HEK293 (cell line): ENCODE data around the gene SH3RF1.

Experiments used
- GLI2 ChIP-seq: fragments of 450-650 bp; formaldehyde crosslinking; IDR thresholded peaks from 2 replicates; pipeline ENCODE4; 2017; ENCODE audit warnings: missing biosample characterization, missing genetic modification characterization, low read depth, borderline replicate concordance
- KLF16 ChIP-seq: fragments of 450-650 bp; formaldehyde crosslinking; IDR thresholded peaks from 2 replicates; pipeline ENCODE4 v1.5.1; 2017; ENCODE audit warnings: missing biosample characterization, missing genetic modification characterization
- MEIS1 ChIP-seq: sonication (generic); formaldehyde crosslinking; IDR thresholded peaks from 2 replicates; pipeline ENCODE4 v1.8.1; 2022; ENCODE audit warnings: missing genetic modification reagents, mild to moderate bottlenecking, borderline replicate concordance
- PRDM1 ChIP-seq: fragments of 450-650 bp; formaldehyde crosslinking; IDR thresholded peaks from 2 replicates; pipeline ENCODE4; 2016; ENCODE audit warnings: missing biosample characterization, missing genetic modification characterization
- PRDM4 ChIP-seq: fragments of 450-650 bp; formaldehyde crosslinking; IDR thresholded peaks from 2 replicates; pipeline ENCODE4 v1.5.1; 2017; ENCODE audit warnings: missing biosample characterization, missing genetic modification characterization
- SP3 ChIP-seq: fragments of 450-650 bp; formaldehyde crosslinking; IDR thresholded peaks from 2 replicates; pipeline ENCODE4 v1.5.1; 2016; ENCODE audit warnings: missing biosample characterization, missing genetic modification characterization
- TCF7L2 ChIP-seq: IDR thresholded peaks from 2 replicates; pipeline ENCODE4 v1.6.1; 2011; ENCODE audit warnings: low read depth, mild to moderate bottlenecking, inconsistent platforms, low read length, moderate library complexity, borderline replicate concordance
- YY2 ChIP-seq: fragments of 450-650 bp; formaldehyde crosslinking; IDR thresholded peaks from 2 replicates; pipeline ENCODE4 v1.5.1; 2016; ENCODE audit warnings: missing biosample characterization, missing genetic modification characterization
- ZBTB7A ChIP-seq: fragments of 450-650 bp; formaldehyde crosslinking; IDR thresholded peaks from 2 replicates; pipeline ENCODE4 v1.5.1; 2016; ENCODE audit warnings: low read depth, missing biosample characterization, missing genetic modification characterization
- ZEB2 ChIP-seq: fragments of 450-650 bp; formaldehyde crosslinking; IDR thresholded peaks from 2 replicates; pipeline ENCODE4 v1.5.1; 2016; ENCODE audit warnings: missing biosample characterization, missing genetic modification characterization
- ZFP37 ChIP-seq: fragments of 450-650 bp; formaldehyde crosslinking; IDR thresholded peaks from 2 replicates; pipeline ENCODE4 v1.5.1; 2016; ENCODE audit warnings: missing biosample characterization, missing genetic modification characterization
- ZNF112 ChIP-seq: fragments of 450-650 bp; formaldehyde crosslinking; IDR thresholded peaks from 2 replicates; pipeline ENCODE4 v1.5.0; 2017; ENCODE audit warnings: missing biosample characterization, missing genetic modification characterization
- ZNF114 ChIP-seq: fragments of 450-650 bp; formaldehyde crosslinking; IDR thresholded peaks from 2 replicates; pipeline ENCODE4 v1.5.0; 2017; ENCODE audit warnings: missing biosample characterization, missing genetic modification characterization
- ZNF19 ChIP-seq: fragments of 450-650 bp; formaldehyde crosslinking; IDR thresholded peaks from 2 replicates; pipeline ENCODE4; 2016; ENCODE audit warnings: missing biosample characterization, missing genetic modification characterization, low read depth
- ZNF202 ChIP-seq: fragments of 450-650 bp; formaldehyde crosslinking; IDR thresholded peaks from 2 replicates; pipeline ENCODE4 v1.5.1; 2016; ENCODE audit warnings: missing biosample characterization, missing genetic modification characterization, borderline replicate concordance
- ZNF280D ChIP-seq: fragments of 450-650 bp; formaldehyde crosslinking; IDR thresholded peaks from 2 replicates; pipeline ENCODE4 v1.5.1; 2016; ENCODE audit warnings: missing biosample characterization, missing genetic modification characterization
- ZNF416 ChIP-seq: fragments of 450-650 bp; formaldehyde crosslinking; IDR thresholded peaks from 2 replicates; pipeline ENCODE4 v1.5.1; 2016; ENCODE audit warnings: missing biosample characterization, missing genetic modification characterization
- ZNF513 ChIP-seq: fragments of 450-650 bp; IDR thresholded peaks from 2 replicates; pipeline ENCODE4 v1.5.1; 2018; ENCODE audit warnings: missing biosample characterization, missing genetic modification characterization
- ZNF555 ChIP-seq: fragments of 450-650 bp; formaldehyde crosslinking; conservative IDR thresholded peaks from 2 replicates; pipeline ENCODE4 v1.5.1; 2017; ENCODE audit warnings: missing biosample characterization, mild to moderate bottlenecking, missing genetic modification characterization, inconsistent platforms
- ZNF585B ChIP-seq: fragments of 450-650 bp; formaldehyde crosslinking; IDR thresholded peaks from 2 replicates; pipeline ENCODE4 v1.5.1; 2016; ENCODE audit warnings: missing biosample characterization, missing genetic modification characterization
- ZNF777 ChIP-seq: fragments of 450-650 bp; formaldehyde crosslinking; IDR thresholded peaks from 2 replicates; pipeline ENCODE4 v1.5.1; 2017; ENCODE audit warnings: missing biosample characterization, missing genetic modification characterization, borderline replicate concordance
- ZNF830 ChIP-seq: fragments of 450-650 bp; IDR thresholded peaks from 2 replicates; pipeline ENCODE4 v1.5.0; 2018; ENCODE audit warnings: missing biosample characterization, missing genetic modification characterization, low read depth, mild to moderate bottlenecking, moderate library complexity
- ZNF843 ChIP-seq: fragments of 450-650 bp; formaldehyde crosslinking; IDR thresholded peaks from 2 replicates; pipeline ENCODE4 v1.5.1; 2016; ENCODE audit warnings: missing biosample characterization, missing genetic modification characterization
- TF ChIP-seq, protein P1 (sequence below): fragments of 450-650 bp; formaldehyde crosslinking; IDR thresholded peaks from 2 replicates; pipeline ENCODE4 v1.5.1; 2016; ENCODE audit warnings: missing biosample characterization, missing genetic modification characterization
- TF ChIP-seq, protein P2 (sequence below): fragments of 450-650 bp; formaldehyde crosslinking; IDR thresholded peaks from 2 replicates; pipeline ENCODE4 v1.5.1; 2016; ENCODE audit warnings: missing biosample characterization, missing genetic modification characterization
- TF ChIP-seq, protein P3 (sequence below): fragments of 450-650 bp; formaldehyde crosslinking; IDR thresholded peaks from 2 replicates; pipeline ENCODE4 v1.5.1; 2016; ENCODE audit warnings: missing biosample characterization, missing genetic modification characterization

The SH3RF1 gene

DNA sequence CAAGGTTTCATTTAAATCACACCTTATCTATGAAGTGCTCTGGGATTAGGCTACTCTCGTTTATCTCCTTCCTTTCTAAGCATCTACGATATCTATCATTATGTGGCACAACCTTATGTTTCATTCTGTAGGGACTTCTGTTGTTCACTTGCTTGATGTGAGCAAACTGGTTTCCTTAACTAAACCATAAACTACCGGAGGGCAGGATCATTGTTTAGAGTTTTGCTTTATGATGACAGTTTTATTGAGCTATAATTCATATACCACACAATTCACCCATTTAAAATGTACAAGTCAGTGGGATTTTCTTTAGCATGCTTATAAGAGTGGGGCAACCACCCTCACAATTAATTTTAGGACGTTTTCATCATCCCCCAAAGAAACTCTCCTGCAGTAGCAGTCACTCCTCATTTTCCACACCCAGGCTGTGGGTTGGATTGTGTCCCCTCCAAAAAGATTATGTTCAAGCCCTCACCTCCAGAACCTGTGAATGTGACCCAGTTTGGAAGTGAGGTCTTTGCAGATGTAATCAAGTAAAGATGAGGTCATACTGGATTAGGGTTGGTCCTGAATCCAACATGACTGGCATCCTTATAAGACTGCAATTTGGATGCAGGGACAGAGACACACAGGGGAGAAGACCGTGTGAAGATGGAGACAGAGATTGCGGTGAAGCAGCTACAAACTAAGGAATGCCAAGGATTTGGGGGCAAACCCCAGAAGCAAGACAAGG is 42.1 kb upstream of the SH3RF1 start (continued):
- TF ChIP-seq GLI2 (tag by site-specific recombination) (0 out of 2 replicates have a peak, but pooled peaks have one; percentile 44), ZNF280D (no peak), ZNF555 (tag by site-specific recombination) (no peak), ZNF830 (tag by site-specific recombination) (no peak), PRDM4 (tag by site-specific recombination) (peak; percentile 96), ZNF777 (no peak), MEIS1 (CRISPR knock-in tag) (no peak), ZNF202 (tag by site-specific recombination) (no peak), ZNF114 (tag by site-specific recombination) (no peak), KLF16 (tag by site-specific recombination) (no peak), ZNF416 (no peak), PRDM1 (tag by site-specific recombination) (no peak), ZBTB7A (tag by site-specific recombination) (no peak), ZNF585B (tag by site-specific recombination) (no peak), SP3 (tag by site-specific recombination) (no peak), ZNF19 (tag by site-specific recombination) (no peak), ZFP37 (tag by site-specific recombination) (no peak), ZNF843 (tag by site-specific recombination) (peak; percentile 95), TCF7L2 (peak; percentile 75; the same call in 1 of the 2 replicates), ZNF112 (no peak), ZEB2 (tag by site-specific recombination) (peak; percentile 68; the same call in 1 of the 2 replicates), ZNF513 (0 out of 2 replicates have a peak, but pooled peaks have one; percentile 9), YY2 (tag by site-specific recombination) (no peak)
- TF ChIP-seq, protein P1, sequence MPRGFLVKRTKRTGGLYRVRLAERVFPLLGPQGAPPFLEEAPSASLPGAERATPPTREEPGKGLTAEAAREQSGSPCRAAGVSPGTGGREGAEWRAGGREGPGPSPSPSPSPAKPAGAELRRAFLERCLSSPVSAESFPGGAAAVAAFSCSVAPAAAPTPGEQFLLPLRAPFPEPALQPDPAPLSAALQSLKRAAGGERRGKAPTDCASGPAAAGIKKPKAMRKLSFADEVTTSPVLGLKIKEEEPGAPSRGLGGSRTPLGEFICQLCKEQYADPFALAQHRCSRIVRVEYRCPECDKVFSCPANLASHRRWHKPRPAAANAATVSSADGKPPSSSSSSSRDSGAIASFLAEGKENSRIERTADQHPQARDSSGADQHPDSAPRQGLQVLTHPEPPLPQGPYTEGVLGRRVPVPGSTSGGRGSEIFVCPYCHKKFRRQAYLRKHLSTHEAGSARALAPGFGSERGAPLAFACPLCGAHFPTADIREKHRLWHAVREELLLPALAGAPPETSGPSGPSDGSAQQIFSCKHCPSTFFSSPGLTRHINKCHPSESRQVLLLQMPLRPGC (tag by site-specific recombination) = 0 out of 2 replicates have a peak, but pooled peaks have one; percentile 18
- TF ChIP-seq, protein P2, sequence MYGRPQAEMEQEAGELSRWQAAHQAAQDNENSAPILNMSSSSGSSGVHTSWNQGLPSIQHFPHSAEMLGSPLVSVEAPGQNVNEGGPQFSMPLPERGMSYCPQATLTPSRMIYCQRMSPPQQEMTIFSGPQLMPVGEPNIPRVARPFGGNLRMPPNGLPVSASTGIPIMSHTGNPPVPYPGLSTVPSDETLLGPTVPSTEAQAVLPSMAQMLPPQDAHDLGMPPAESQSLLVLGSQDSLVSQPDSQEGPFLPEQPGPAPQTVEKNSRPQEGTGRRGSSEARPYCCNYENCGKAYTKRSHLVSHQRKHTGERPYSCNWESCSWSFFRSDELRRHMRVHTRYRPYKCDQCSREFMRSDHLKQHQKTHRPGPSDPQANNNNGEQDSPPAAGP = peak; percentile 27; the same call in 1 of the 2 replicates
- TF ChIP-seq, protein P3, sequence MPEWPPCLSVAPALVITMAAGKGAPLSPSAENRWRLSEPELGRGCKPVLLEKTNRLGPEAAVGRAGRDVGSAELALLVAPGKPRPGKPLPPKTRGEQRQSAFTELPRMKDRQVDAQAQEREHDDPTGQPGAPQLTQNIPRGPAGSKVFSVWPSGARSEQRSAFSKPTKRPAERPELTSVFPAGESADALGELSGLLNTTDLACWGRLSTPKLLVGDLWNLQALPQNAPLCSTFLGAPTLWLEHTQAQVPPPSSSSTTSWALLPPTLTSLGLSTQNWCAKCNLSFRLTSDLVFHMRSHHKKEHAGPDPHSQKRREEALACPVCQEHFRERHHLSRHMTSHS = peak; percentile 69; the same call in 1 of the 2 replicates
